A673 (cell line): Measurements from ENCODE around the gene COQ8B. TPM values are rescaled to one million over a fixed set of nuclear protein-coding genes. Genes with fewer than 3 reads are reported as not detected.

Experiments used
- BruUV-seq: library from RNA; stranded (reverse); fragments of 400-500 nt; replicated peaks from 2 replicates; lab custom pipeline; 2021; lab: Mats Ljungman, UMichigan
- CTCF ChIA-PET: fragments of 300-600 bp; sonication (Branson Sonifier 250); formaldehyde crosslinking; loops from one replicate; lab custom pipeline; 2022; ENCODE audit warnings: antibody characterized with exemption; lab: Charles Lee
- POLR2A ChIA-PET: fragments of 300-600 bp; sonication (Branson Sonifier 250); formaldehyde crosslinking; loops from one replicate; lab custom pipeline; 2022; ENCODE audit warnings: antibody characterized with exemption; ENCODE audit not compliant: low non-redundant PET; lab: Charles Lee
- DNase-seq: peaks from one replicate; pipeline ENCODE4 v3.0.0-alpha.2; 2015; ENCODE audit warnings: low spot score
- H3K27ac ChIP-seq: fragments of 200-600 bp; sonication (generic); 2 replicates; pipeline ENCODE4 v1.5.1; 2016; ENCODE audit warnings: mixed run types, low read depth, mild to moderate bottlenecking, mixed read lengths, antibody characterized with exemption, low read length; ENCODE audit not compliant: poor library complexity, severe bottlenecking
- H3K27me3 ChIP-seq: fragments of 200-600 bp; sonication (generic); replicated peaks from 2 replicates; pipeline ENCODE4 v1.6.1; 2017; ENCODE audit warnings: mixed run types, low read depth, mild to moderate bottlenecking, mixed read lengths, antibody characterized with exemption, low read length; ENCODE audit not compliant: insufficient read depth, poor library complexity
- H3K36me3 ChIP-seq: fragments of 200-600 bp; sonication (generic); 2 replicates; pipeline ENCODE4 v1.6.1; 2016; ENCODE audit warnings: mixed run types, mild to moderate bottlenecking, mixed read lengths, antibody characterized with exemption, low read length; ENCODE audit not compliant: insufficient read depth, poor library complexity, severe bottlenecking
- H3K4me1 ChIP-seq: fragments of 200-600 bp; sonication (generic); 2 replicates; pipeline ENCODE4 v1.6.1; 2017; ENCODE audit warnings: mixed run types, mild to moderate bottlenecking, mixed read lengths, antibody characterized with exemption, low read length; ENCODE audit not compliant: insufficient read depth, poor library complexity, severe bottlenecking
- H3K4me3 ChIP-seq: fragments of 200-600 bp; sonication (generic); 2 replicates; pipeline ENCODE4 v1.5.1; 2016; ENCODE audit warnings: low read depth, mixed run types, mild to moderate bottlenecking, mixed read lengths, low read length; ENCODE audit not compliant: poor library complexity, severe bottlenecking
- H3K9me3 ChIP-seq: fragments of 200-600 bp; sonication (generic); 2 replicates; pipeline ENCODE4 v1.6.1; 2016; ENCODE audit warnings: mixed run types, low read depth, mild to moderate bottlenecking, mixed read lengths, antibody characterized with exemption, low read length; ENCODE audit not compliant: poor library complexity, severe bottlenecking
- EZH2 ChIP-seq: fragments of 200-600 bp; sonication (generic); IDR thresholded peaks from 2 replicates; pipeline ENCODE4 v1.6.1; 2017; ENCODE audit warnings: borderline replicate concordance, low read depth, mild to moderate bottlenecking, mixed read lengths, antibody characterized with exemption, low read length; ENCODE audit not compliant: poor library complexity, severe bottlenecking
- intact Hi-C: fragments of 100-400 bp; cut with micrococcal nuclease; formaldehyde crosslinking; loops from one replicate; pipeline ENCODE4 v1.10.0; 2022; ENCODE audit not compliant: unreplicated experiment
- total RNA-seq: library from RNA; stranded (reverse); gene quantifications from 2 replicates; pipeline ENCODE4 v1.2.3, GENCODE V29; 2021
- TF ChIP-seq, protein P1 (sequence below): fragments of 300-800, 200-600 bp; sonication (generic); conservative IDR thresholded peaks from 2 replicates; pipeline ENCODE4 v1.5.1; 2017; ENCODE audit warnings: low read depth, mild to moderate bottlenecking, antibody characterized with exemption, low read length, moderate library complexity, mixed read lengths

COQ8B gene
- total RNA-seq, 1 experiment from 2014 or later: 34.1 TPM

DNA sequence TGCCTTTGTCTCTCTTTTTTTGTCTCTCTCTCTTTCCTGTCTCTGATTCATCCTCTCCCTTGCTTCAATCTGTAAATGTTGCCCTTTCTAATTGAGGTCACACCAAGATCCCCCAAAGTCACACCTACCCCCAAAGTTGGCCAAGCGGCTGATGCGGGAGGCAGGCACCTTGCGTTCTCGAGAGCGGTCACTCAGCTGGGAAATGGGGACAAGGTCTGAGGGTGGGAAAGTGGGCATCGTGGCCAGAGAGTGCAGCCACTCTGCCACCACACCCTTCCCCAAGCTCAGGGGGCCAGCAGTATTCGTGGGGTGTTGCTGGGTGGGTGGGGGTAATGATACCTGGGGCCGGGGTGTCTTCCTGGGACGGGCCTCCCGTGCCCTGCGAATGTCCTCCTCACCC, 2.7 kb downstream of the COQ8B start:
- CTCF ChIA-PET: no interaction called here
- Histone ChIP-seq H3K36me3 (peaks cover 15% of the 10 kb centered on the region), H3K9me3 (no peaks in the 10 kb centered on the region), H3K27ac (peak overlapping the region; percentile 77), H3K4me1 (peaks cover 29% of the 10 kb centered on the region), H3K4me3 (peak overlapping the region; percentile 68), H3K27me3 (no peaks in the 10 kb centered on the region)
- POLR2A ChIA-PET: no interaction called here
- no peak for TF ChIP-seq EZH2
- TF ChIP-seq, protein P1, sequence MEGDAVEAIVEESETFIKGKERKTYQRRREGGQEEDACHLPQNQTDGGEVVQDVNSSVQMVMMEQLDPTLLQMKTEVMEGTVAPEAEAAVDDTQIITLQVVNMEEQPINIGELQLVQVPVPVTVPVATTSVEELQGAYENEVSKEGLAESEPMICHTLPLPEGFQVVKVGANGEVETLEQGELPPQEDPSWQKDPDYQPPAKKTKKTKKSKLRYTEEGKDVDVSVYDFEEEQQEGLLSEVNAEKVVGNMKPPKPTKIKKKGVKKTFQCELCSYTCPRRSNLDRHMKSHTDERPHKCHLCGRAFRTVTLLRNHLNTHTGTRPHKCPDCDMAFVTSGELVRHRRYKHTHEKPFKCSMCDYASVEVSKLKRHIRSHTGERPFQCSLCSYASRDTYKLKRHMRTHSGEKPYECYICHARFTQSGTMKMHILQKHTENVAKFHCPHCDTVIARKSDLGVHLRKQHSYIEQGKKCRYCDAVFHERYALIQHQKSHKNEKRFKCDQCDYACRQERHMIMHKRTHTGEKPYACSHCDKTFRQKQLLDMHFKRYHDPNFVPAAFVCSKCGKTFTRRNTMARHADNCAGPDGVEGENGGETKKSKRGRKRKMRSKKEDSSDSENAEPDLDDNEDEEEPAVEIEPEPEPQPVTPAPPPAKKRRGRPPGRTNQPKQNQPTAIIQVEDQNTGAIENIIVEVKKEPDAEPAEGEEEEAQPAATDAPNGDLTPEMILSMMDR: no peak
- intact Hi-C loops: loop anchor here (10.0 kb wide), 1 partner anchor 91 kb away; no protein-coding TSS in a partner anchor
- no TSS peak for BruUV-seq
- DNase-seq: no peak

DNA sequence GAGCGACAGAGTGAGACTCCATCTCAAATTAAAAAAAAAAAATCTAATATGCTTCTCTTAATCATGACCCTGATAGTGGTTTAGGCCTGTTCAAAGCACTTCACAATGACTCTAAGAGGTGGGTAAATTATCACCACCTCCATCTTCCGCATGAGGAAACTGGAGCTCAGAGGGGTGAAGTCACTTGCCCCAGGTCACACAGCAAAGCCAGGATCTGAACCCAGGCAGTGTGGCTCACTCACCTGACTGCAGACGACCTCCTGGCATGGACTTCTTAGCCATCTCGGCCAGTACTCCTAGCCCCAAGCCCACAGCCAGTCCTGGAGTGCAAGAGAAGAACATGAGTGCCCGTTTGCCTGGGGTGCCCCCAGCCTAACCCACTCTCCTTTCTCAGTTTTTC, 6.9 kb downstream of the COQ8B start:
- ChIA-PET CTCF (no interaction called here), POLR2A (no interaction called here)
- intact Hi-C loops: loop anchor here (10.0 kb wide), 1 partner anchor 95 kb away; no protein-coding TSS in a partner anchor
- no peak for DNase-seq
- H3K27ac ChIP-seq: no peak overlapping the region
- H3K36me3 ChIP-seq: peaks cover 27% of the 10 kb centered on the region
- TF ChIP-seq, protein P1: no peak
- TF ChIP-seq EZH2: no peak
- peaks cover 7% of the 10 kb centered on the region for H3K4me1 ChIP-seq
- no peak overlapping the region for H3K4me3 ChIP-seq
- no TSS peak for BruUV-seq
- H3K27me3 ChIP-seq: no peaks in the 10 kb centered on the region
- H3K9me3 ChIP-seq: no peaks in the 10 kb centered on the region

DNA sequence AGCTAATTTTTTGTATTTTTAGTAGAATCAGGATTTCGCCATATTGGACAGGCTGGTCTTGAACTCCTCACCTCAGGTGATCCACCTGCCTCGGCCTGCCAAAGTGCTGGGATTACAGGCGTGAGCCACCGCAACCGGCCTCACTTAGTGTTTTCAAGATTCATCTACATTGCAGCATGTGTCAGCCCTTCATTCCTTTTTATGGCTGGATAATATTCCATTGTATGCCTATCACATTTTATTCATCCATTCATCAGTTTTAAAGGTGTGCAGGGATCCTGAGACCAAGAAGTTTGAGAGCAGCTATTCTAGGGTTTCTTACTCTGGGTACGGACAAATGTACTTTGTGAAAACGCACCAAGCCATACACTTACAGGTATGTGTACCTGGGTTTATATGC, 9.1 kb downstream of the COQ8B start:
- H3K27ac ChIP-seq: no peak overlapping the region
- no peak for TF ChIP-seq EZH2
- TF ChIP-seq, protein P1: no peak
- peaks cover 36% of the 10 kb centered on the region for H3K36me3 ChIP-seq
- no peak overlapping the region for H3K4me3 ChIP-seq
- H3K9me3 ChIP-seq: no peaks in the 10 kb centered on the region
- DNase-seq: no peak
- CTCF ChIA-PET: no interaction called here
- no TSS peak for BruUV-seq
- POLR2A ChIA-PET: interaction anchor here (0.6 kb wide), 1 partner anchor 12 kb away, joined by 10 read pairs; no protein-coding TSS in a partner anchor
- no peaks in the 10 kb centered on the region for H3K4me1 ChIP-seq
- intact Hi-C loops: no loop called here
- H3K27me3 ChIP-seq: no peaks in the 10 kb centered on the region
